Left forelimb (tissue), 1 donor: Measurements from ENCODE around the gene EML5.

Experiments used
- DNase-seq: peaks from one replicate; pipeline ENCODE4 v3.0.0-alpha.2; 2018; ENCODE audit warnings: low spot score

Gene EML5

GRCh38 chr14:88707088-88707487 is 85.7 kb downstream of the EML5 start:
- no peak for DNase-seq

DNA sequence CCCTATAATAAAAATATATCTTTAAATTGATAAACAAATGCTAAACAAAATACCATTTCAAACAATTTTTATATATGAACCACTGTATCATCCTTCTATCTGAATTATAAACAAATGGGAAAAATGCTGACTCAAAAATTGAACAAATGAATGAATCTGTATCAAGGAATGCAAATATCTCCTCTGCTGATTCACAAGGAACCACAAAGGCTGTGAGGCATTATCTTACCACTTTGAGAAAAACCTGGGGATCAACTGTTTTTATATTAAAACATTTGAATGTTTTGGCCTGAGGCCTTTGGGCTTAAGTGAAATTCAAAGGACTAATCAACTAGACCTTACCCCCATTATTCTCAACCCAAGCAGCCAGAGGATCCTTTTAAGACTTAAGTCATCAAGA is 86.3 kb downstream of the EML5 start:
- DNase-seq = no peak

DNA sequence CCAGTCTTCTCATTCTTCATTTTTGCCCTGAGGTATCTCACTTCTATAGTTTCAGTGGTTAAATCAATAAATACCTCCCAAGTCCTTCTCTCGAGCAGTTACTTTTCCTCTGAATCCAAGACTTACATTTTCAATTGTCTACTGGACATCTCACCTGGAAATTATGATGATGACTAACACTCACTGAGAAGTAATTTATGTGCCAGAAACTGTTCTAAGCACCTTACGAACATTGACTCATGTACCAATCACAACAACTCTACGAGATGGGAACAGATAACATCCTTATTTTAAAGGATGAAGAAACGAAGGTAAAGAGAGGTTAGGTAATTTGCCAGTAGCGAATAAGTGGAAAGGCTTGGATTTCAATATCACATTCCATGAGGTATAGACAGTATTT is 94.1 kb downstream of the EML5 start:
- DNase-seq = no peak

GRCh38 chr14:88695870-88696269 is 96.9 kb downstream of the EML5 start:
- no peak for DNase-seq

- DNase-seq = no peak
Observed at GRCh38 chr14:88688386-88688785, 104.4 kb downstream of the EML5 start.

- DNase-seq = no peak
Observed at GRCh38 chr14:88683119-88683518, 109.6 kb downstream of the EML5 start.

GRCh38 chr14:88682495-88683114 is 110.1 kb downstream of the EML5 start:
- no peak for DNase-seq

- DNase-seq = no peak
Observed at GRCh38 chr14:88681755-88682494, 110.8 kb downstream of the EML5 start.

GRCh38 chr14:88669346-88669745 is 123.4 kb downstream of the EML5 start:
- no peak for DNase-seq

- no peak for DNase-seq
Observed at GRCh38 chr14:88668448-88669116, 124.2 kb downstream of the EML5 start.

GRCh38 chr14:88667555-88668273 is 125.0 kb downstream of the EML5 start:
- no peak for DNase-seq

GRCh38 chr14:88660056-88660455 is 132.7 kb downstream of the EML5 start:
- no peak for DNase-seq

DNA sequence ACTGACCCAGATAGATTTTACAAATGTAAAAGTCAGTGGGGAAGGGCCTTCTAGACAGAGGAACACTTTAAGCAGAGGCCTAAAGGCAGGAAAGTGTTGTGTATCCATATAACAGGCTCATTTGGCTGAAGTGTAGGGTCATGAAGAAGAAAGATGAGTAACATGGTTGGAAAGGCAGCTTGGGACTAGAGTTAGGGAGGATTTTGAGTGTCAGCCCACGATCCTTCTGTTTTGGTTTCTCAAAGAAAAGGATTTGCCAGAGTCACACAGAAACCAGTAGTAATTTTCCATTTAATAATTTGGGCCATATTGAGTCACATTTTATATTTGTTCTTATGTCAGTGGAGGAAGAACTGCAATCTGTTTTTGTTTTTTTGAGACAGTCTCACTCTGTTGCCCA is 153.5 kb downstream of the EML5 start:
- no peak for DNase-seq

DNA sequence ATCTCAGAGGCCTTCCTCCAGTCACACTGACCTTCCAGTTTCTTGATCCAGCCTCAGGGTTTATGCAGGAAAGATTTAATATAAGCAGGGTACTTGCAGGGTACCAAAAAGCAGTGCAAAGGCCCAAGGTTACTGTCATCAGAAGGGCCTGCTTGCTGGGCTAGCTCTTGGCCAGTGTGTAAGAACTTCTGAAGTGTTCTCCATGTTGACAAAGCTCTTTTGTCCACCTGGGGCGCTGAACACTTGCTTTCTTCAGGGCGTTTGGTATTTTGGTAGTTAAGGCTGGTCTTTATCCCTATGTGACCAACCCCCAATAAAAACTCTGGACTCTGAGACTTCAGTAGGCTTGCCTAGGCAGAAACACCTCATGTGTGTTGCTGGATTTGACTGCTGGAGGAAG is 160.2 kb downstream of the EML5 start:
- DNase-seq = no peak

DNA sequence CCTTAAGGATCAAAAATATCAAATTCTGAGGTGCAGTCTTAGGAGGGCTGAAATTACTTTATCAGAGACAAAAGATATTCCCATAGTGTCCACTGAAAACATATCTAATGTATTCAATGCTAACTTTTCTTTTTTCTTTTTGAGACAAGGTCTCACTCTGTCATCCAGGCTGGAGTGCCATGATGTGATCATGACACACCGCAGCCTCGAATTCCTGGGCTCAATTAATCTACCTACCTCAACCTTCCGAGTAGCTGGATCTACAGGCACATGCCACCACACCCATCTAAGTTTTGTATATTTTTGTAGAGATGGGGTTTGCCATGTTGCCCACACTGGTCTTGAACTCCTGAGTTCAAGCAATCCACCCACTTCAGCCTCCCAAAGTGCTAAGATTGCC is 161.7 kb downstream of the EML5 start:
- DNase-seq = no peak

- no peak for DNase-seq
Observed at GRCh38 chr14:88630565-88630964, 162.2 kb downstream of the EML5 start.

DNA sequence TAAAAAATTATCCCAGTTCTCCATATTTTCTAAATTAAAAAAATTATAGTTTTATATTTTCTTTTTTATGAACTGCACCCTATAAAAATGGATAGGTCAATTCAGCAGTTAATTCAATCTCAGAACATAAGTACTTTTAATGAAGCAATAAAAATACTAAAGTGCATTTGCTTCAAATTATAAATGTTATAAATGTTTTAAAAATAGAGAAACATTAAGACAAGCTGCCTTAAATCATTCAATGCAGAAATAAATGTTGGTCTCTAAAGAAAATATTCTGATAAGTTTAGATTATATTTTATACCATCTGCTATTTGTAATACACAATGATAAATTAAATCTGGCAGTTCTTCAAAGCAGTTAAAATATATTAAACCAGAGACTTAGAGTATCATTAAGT is 164.3 kb downstream of the EML5 start:
- no peak for DNase-seq

GRCh38 chr14:88628033-88628432 is 164.7 kb downstream of the EML5 start:
- DNase-seq = no peak

DNA sequence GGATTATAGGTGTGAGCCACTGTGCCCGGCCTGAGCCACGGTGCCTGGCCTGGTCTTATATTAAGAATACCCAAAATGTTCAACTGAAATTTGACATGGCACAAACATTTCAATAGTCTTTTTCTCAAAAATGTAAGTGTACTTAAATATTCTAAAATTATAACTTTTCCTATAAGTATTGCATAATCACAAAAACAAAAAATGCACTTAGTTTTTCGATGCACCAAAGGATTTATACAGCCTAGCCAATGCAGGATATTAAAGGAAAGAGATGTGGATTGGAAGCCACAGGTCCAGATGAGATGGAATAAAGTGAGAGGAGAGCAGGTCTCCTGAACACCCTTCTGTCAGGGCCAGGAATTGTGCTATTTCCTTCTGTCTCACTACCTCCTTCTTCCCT is 167.1 kb downstream of the EML5 start:
- no peak for DNase-seq

DNA sequence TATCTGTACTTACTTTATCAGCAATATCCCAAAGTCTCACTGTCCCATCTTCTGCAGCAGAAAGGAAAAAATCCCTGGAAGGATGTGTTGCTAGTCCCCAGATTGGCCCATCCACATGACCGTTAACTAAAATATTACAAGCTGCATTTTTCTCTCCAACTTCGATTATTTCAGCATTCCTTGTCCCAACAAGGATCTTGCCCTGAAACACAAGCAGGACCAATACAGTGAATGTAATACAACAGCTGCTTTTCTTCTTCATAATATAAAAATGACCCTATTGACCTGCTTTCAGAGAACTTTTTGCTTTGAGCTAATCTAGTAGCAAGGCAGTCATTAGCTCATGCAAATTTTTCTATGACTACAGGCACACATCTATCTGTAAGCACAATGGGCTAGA is 171.7 kb downstream of the EML5 start:
- DNase-seq = no peak

DNA sequence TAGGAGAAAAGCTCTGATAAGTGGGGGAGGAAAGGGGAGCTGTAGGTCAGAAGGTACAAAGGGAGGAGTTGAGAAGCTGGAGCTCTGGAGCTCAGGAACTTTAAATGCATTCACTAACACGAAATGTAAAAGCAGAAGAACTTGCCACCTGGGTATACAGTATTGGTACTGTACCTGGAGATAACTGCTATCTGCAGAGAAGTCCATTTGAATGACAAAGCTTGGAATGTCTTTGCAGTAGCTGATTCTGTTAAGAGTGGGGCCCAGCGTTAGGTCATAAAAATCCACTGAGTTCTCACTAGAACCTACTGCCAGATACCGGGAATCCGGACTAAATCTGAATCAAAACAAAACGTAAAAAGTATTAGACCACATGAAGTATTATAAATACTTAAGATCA is 174.3 kb downstream of the EML5 start:
- no peak for DNase-seq

DNA sequence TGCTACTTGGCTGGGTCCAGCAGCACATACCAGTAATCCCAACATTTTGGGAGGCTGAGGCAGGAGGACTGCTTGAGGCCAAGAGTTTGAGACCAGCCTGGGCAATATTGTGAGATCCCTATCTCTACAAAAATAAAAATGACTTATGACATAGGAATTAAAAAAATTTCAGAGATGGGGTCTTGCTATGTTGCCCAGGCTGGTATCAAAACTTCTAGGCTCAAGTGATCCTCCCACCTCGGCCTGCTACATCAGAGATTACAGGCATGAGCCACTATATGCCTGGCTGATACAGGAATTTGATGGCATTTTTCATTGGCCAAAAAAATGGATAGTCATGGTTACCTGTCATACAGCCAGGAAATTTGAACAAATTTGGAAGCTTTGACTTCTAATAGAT is 175.3 kb downstream of the EML5 start:
- DNase-seq = no peak

DNA sequence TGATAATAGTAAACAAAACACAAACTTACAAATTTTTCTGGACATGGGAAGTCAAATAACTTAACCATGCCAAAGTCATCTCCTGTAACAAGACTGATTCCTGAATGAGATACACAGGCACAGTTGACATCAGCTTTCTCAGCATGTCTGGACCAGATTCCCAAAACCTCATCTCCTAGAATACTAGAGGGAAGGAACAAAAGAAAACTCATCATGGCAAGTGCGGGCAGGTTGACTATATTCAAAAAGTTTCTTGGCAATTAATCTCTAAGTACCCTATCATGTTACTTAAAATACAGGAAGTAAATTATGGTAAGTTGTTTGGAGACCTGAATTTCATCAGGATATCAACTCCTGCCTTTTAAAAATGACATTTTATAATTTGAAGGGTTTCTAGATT is 176.1 kb downstream of the EML5 start:
- DNase-seq = no peak
